Measurements from ENCODE around the gene CHRND. TPM values are rescaled to one million over a fixed set of nuclear protein-coding genes. Genes with fewer than 3 reads are reported as not detected.

CHRND gene
- total RNA-seq, 1 donor from 2014 or later, result not detected

GRCh38 chr2:232540441-232541041 is 14.6 kb downstream of the CHRND start:
- Mint-ChIP-seq H3K36me3 (ENCODE audit: low read depth, unreplicated experiment) (peaks cover 5% of the 10 kb centered on the region), H3K27ac (ENCODE audit: unreplicated experiment) (no peak overlapping the region), H3K9me3 (ENCODE audit: unreplicated experiment) (peaks cover 3% of the 10 kb centered on the region), H3K4me1 (ENCODE audit: low read depth, unreplicated experiment) (no peaks in the 10 kb centered on the region), H3K4me3 (ENCODE audit: unreplicated experiment) (no peak overlapping the region), H3K27me3 (ENCODE audit: low read depth, unreplicated experiment) (no peaks in the 10 kb centered on the region)
- Histone ChIP-seq H4K20me1 (ENCODE audit: insufficient read depth, low read length) (peaks cover 6% of the 10 kb centered on the region), H3K4me3 (ENCODE audit: insufficient read depth, low read depth, low read length) (no peak overlapping the region), H3K4me1 (ENCODE audit: insufficient read depth, low read length) (no peaks in the 10 kb centered on the region), H3K27ac (ENCODE audit: low read depth, low read length) (no peak overlapping the region), H3K36me3 (ENCODE audit: insufficient read depth, low read length) (no peaks in the 10 kb centered on the region), H3K27me3 (ENCODE audit: insufficient read depth, low read length) (no peaks in the 10 kb centered on the region), H3K9me3 (ENCODE audit: insufficient read depth, low read depth, low read length) (peaks cover 4% of the 10 kb centered on the region), H3K79me2 (ENCODE audit: insufficient read depth, low read length) (peaks cover 2% of the 10 kb centered on the region), H3K9ac (ENCODE audit: low read length) (no peak overlapping the region), H3K4me2 (ENCODE audit: low read length) (no peak overlapping the region), H2AFZ (ENCODE audit: low read depth, low read length) (no peak overlapping the region)
- FAIRE-seq, result no peak
- TF ChIP-seq CTCF (IDR thresholded peaks at IDR 0.05; ENCODE audit: insufficient read depth, low read depth, low read length) (no peak), EZH2 (IDR thresholded peaks at IDR 0.05; ENCODE audit: insufficient read depth, low read length) (no peak)
- DNase-seq (ENCODE audit: low read depth), result no peak

- Mint-ChIP-seq H3K27me3 (ENCODE audit: low read depth, unreplicated experiment) (no peaks in the 10 kb centered on the region), H3K27ac (ENCODE audit: unreplicated experiment) (no peak overlapping the region), H3K9me3 (ENCODE audit: unreplicated experiment) (peaks cover 3% of the 10 kb centered on the region), H3K4me3 (ENCODE audit: unreplicated experiment) (no peak overlapping the region), H3K4me1 (ENCODE audit: low read depth, unreplicated experiment) (no peaks in the 10 kb centered on the region), H3K36me3 (ENCODE audit: low read depth, unreplicated experiment) (peaks cover 5% of the 10 kb centered on the region)
- no peak overlapping the region for H2AFZ ChIP-seq (ENCODE audit: low read depth, low read length)
- no peak overlapping the region for H3K9ac ChIP-seq (ENCODE audit: low read length)
- no peaks in the 10 kb centered on the region for H3K4me1 ChIP-seq (ENCODE audit: insufficient read depth, low read length)
- no peak overlapping the region for H3K4me2 ChIP-seq (ENCODE audit: low read length)
- DNase-seq (ENCODE audit: low read depth) (no peak), FAIRE-seq (no peak)
- TF ChIP-seq EZH2 (IDR thresholded peaks at IDR 0.05; ENCODE audit: insufficient read depth, low read length) (no peak), CTCF (IDR thresholded peaks at IDR 0.05; ENCODE audit: insufficient read depth, low read depth, low read length) (no peak)
- H4K20me1 ChIP-seq (ENCODE audit: insufficient read depth, low read length), result peaks cover 9% of the 10 kb centered on the region
- H3K36me3 ChIP-seq (ENCODE audit: insufficient read depth, low read length), result no peaks in the 10 kb centered on the region
- no peak overlapping the region for H3K27ac ChIP-seq (ENCODE audit: low read depth, low read length)
- H3K79me2 ChIP-seq (ENCODE audit: insufficient read depth, low read length), result peaks cover 10% of the 10 kb centered on the region
- no peaks in the 10 kb centered on the region for H3K9me3 ChIP-seq (ENCODE audit: insufficient read depth, low read depth, low read length)
- no peaks in the 10 kb centered on the region for H3K27me3 ChIP-seq (ENCODE audit: insufficient read depth, low read length)
- H3K4me3 ChIP-seq (ENCODE audit: insufficient read depth, low read depth, low read length), result no peak overlapping the region
Measured at GRCh38 chr2:232541195-232541960, 15.4 kb downstream of the CHRND start.
